ENCODE measurements around the gene SLC16A3. TPM values are rescaled to one million over a fixed set of nuclear protein-coding genes. Genes with fewer than 3 reads are reported as not detected.

SLC16A3 gene
- total RNA-seq, 1 donor from 2014 or later: 135 TPM

- no peak for DNase-seq (ENCODE audit: low read depth in 2 of 2)
These were observed 6.0 kb upstream of the SLC16A3 start for GRCh38 chr17:82222816-82223215.

- no peak for DNase-seq (ENCODE audit: low read depth in 2 of 2)
These were observed 5.3 kb upstream of the SLC16A3 start for GRCh38 chr17:82223517-82223916.

- no peak for DNase-seq (ENCODE audit: low read depth in 2 of 2)
These were observed 4.2 kb upstream of the SLC16A3 start for GRCh38 chr17:82224666-82225065.

GRCh38 chr17:82225368-82226029 lies 3.3 kb upstream of the SLC16A3 start:
- DNase-seq (ENCODE audit: low read depth in 2 of 2): no peak

- DNase-seq (ENCODE audit: low read depth in 2 of 2): no peak
These were observed 2.6 kb upstream of the SLC16A3 start for GRCh38 chr17:82226146-82226808.

- DNase-seq (ENCODE audit: low read depth in 2 of 2): no peak
These were observed 1.8 kb upstream of the SLC16A3 start for GRCh38 chr17:82226809-82227628.

GRCh38 chr17:82227629-82228277 lies 1.1 kb upstream of the SLC16A3 start:
- DNase-seq (ENCODE audit: low read depth in 2 of 2): no peak

GRCh38 chr17:82228278-82228841 lies 482 bp upstream of the SLC16A3 start:
- DNase-seq (ENCODE audit: low read depth in 2 of 2): peak in 1 of 2 donors; percentile 57

GRCh38 chr17:82229698-82230608 lies 1.1 kb downstream of the SLC16A3 start:
- DNase-seq (ENCODE audit: low read depth in 2 of 2): no peak

- DNase-seq (ENCODE audit: low read depth in 2 of 2): peak; percentile 82 to 85
These were observed 1.9 kb downstream of the SLC16A3 start for GRCh38 chr17:82230609-82231311.

- no peak for DNase-seq (ENCODE audit: low read depth in 2 of 2)
These were observed 2.4 kb downstream of the SLC16A3 start for GRCh38 chr17:82231312-82231561.

GRCh38 chr17:82231562-82232321 lies 2.9 kb downstream of the SLC16A3 start:
- peak in 1 of 2 donors; percentile 53 for DNase-seq (ENCODE audit: low read depth in 2 of 2)

GRCh38 chr17:82232322-82232820 lies 3.5 kb downstream of the SLC16A3 start:
- DNase-seq (ENCODE audit: low read depth in 2 of 2): no peak

GRCh38 chr17:82232876-82233785 lies 4.3 kb downstream of the SLC16A3 start:
- DNase-seq (ENCODE audit: low read depth in 2 of 2): no peak

- no peak for DNase-seq (ENCODE audit: low read depth in 2 of 2)
These were observed 5.6 kb downstream of the SLC16A3 start for GRCh38 chr17:82234211-82235055.

- DNase-seq (ENCODE audit: low read depth in 2 of 2): no peak
These were observed 6.4 kb downstream of the SLC16A3 start for GRCh38 chr17:82235056-82235774.

GRCh38 chr17:82235775-82236141 lies 6.9 kb downstream of the SLC16A3 start:
- no peak for DNase-seq (ENCODE audit: low read depth in 2 of 2)

Measured in lung microvascular endothelial cell (primary cell).